ENCODE measurements around the gene KRT80. TPM values are rescaled to one million over a fixed set of nuclear protein-coding genes. Genes with fewer than 3 reads are reported as not detected.

The KRT80 gene
- total RNA-seq, 2 experiments from 2014 or later: not detected

DNA sequence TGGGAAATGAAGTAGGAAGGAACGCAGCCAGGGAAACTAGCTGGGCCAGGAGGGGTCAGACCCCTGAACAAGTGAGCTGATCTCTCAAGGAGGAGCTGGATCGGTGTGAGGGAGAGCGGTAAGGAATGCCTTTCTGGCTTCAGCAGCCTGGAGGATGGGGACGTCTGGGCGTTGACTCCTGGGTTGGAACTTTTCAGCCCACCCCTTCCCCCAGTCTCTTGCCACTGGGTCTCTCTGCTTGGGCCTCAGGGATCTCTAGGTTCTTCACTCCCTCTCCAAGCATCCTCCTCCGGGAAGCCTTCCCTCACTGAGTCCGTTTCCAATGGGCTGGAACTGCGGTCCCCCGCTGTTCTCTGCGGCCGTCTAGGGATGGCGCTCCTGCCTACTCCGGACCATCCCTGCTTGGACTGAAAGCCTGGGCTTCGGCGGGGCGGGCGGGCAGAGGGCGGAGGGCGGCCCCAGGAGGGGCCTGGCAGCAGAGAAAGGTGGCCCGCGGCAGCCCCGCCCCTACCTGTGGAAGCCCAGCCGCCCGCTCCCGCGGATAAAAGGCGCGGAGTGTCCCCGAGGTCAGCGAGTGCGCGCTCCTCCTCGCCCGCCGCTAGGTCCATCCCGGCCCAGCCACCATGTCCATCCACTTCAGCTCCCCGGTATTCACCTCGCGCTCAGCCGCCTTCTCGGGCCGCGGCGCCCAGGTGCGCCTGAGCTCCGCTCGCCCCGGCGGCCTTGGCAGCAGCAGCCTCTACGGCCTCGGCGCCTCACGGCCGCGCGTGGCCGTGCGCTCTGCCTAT, 41.1 kb upstream of the KRT80 start, which contains the start of gene KRT7:
Gene KRT7, plus strand, starts transcription at position 570 of the 788 bp plus-strand sequence. Its CDS starts 54 bp downstream, at position 624.
- Mint-ChIP-seq H3K9me3 (ENCODE audit: low read depth) (no peaks in the 10 kb centered on the region), H3K36me3 (no peaks in the 10 kb centered on the region), H3K4me3 (no peak within 1 kb of the TSS), H3K4me1 (no peaks in the 10 kb centered on the region), H3K27me3 (peaks cover 62% of the 10 kb centered on the region), H3K27ac (no peak within 1 kb of the TSS)
- CTCF ChIA-PET: no interaction called here
- no peak for DNase-seq
- no peak for ATAC-seq

DNA sequence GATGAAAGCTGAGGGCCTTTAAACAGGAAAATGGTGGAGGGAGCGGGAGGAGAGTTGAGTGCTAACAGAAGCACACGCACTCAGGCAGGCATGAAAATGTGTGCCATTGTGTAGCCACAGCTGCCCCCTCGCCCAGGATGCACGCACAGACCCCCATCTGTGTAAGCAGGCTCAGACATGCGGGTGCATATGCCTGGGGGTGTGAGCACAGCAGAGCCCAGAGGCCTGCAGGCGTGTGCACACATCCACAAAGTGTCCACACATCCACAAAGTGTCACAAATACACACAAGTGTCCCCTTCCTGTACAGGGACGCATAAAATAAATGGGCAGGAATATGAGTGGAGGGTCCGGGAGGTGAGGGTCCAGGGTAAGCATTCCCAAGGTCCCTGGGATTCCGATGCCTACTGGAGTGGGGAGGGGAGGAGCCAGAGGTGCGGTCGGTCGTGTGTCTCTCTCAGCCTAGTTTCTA, 40.4 kb upstream of the KRT80 start:
- H3K4me1 Mint-ChIP-seq: no peaks in the 10 kb centered on the region
- no peaks in the 10 kb centered on the region for H3K9me3 Mint-ChIP-seq (ENCODE audit: low read depth)
- H3K4me3 Mint-ChIP-seq: no peak overlapping the region
- H3K36me3 Mint-ChIP-seq: no peaks in the 10 kb centered on the region
- ATAC-seq (no peak), DNase-seq (no peak)
- no peak overlapping the region for H3K27ac Mint-ChIP-seq
- H3K27me3 Mint-ChIP-seq: peaks cover 66% of the 10 kb centered on the region
- CTCF ChIA-PET: no interaction called here

DNA sequence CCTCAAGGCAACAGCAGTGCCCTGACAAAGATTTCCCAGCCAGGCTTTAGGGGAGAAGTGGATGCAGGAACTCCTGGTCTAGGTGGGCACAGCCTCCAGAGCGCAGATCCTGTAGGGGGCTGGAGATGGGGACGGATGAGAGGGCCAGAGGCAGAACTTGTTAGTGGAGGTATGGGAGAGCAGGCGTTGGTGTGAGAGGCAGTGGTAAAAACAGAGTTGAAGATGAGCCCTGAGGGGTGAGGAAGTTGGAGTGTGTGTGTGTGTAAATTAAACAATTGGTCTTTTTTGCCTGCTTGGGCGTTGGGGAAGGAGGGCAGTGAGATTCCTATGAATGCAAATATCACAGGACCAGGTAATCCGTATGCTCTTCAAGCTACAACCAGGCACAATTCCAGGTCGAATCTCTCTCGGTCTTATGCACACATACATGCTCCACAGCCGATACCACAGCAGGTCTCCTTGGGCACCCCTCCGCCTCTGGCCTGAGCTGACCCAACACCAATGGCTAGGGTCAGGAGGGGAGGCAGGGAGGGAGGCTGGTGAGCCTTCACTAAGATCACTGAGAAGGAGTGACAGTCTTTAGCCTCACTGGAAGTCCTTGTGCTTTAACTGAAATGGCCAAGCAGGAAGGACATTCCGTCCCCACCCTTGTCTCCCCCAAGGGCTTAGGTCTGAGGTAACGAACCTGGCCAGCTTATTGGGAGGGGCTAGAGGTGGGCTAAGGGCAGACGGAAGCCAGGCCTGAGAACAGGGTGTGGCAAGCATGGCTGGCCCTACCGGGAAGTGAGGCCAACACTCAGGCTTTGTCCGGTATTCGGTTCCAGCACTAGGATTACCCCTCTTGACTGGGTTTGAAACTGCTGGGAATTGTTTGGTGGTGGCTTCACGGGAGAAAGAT, 39.7 kb upstream of the KRT80 start:
- ATAC-seq: no peak
- H3K27ac Mint-ChIP-seq: no peak overlapping the region
- no peaks in the 10 kb centered on the region for H3K36me3 Mint-ChIP-seq
- DNase-seq: no peak
- H3K27me3 Mint-ChIP-seq: peaks cover 73% of the 10 kb centered on the region
- no peaks in the 10 kb centered on the region for H3K4me1 Mint-ChIP-seq
- no peaks in the 10 kb centered on the region for H3K9me3 Mint-ChIP-seq (ENCODE audit: low read depth)
- no peak overlapping the region for H3K4me3 Mint-ChIP-seq
- CTCF ChIA-PET: no interaction called here

DNA sequence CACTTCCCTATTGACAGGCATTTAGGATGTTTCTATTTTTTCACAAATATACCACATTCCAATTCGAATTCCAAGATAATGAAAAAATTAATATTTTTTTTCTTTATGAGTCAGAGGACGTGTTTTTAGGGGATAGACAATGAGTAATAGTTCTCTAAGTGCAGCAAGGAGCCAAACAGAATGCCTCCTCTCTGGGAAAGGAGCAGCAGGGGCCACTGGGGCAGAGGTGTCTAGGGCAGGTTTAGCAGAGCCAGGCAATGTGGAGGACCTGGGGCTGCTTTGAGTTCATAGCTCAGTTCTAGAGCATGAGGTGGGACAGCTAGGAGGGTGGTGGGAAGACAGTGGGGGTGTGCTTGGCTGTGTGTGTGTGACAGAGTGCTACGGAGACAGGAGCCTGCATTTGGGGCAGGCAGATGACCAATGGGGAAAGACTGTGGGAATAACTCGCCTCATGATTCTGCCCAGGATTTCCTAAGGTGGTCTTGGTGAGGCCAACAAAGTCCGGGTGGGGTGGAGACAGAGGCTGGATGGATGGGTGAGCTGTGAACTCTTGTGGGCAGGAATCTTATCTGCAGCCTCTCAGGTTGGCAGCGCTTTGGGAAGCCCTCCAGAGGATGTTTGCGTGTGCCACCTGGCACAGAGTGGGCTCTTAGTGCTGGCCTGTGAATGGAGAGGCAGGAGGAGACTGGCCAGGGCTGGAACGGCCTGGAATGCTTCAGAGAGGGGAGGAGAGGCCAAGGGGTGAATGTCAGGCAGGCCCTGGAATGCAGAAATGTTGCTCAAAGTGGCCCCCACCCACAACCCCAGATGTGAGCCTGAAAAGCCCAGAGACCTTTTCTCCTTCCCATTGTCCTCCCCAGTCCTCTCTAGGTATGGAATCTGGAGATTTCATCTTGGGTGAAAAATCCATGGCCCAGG, 38.8 kb upstream of the KRT80 start:
- DNase-seq (no peak), ATAC-seq (no peak)
- H3K4me1 Mint-ChIP-seq: no peaks in the 10 kb centered on the region
- H3K36me3 Mint-ChIP-seq: no peaks in the 10 kb centered on the region
- H3K4me3 Mint-ChIP-seq: no peak overlapping the region
- H3K27ac Mint-ChIP-seq: no peak overlapping the region
- CTCF ChIA-PET: interaction anchor here (0.8 to 1.2 kb wide), 3 partner anchors 48 to 97 kb away, joined by 3 to 4 read pairs (median 3); no protein-coding TSS in a partner anchor
- no peaks in the 10 kb centered on the region for H3K9me3 Mint-ChIP-seq (ENCODE audit: low read depth)
- H3K27me3 Mint-ChIP-seq: peaks cover 78% of the 10 kb centered on the region

DNA sequence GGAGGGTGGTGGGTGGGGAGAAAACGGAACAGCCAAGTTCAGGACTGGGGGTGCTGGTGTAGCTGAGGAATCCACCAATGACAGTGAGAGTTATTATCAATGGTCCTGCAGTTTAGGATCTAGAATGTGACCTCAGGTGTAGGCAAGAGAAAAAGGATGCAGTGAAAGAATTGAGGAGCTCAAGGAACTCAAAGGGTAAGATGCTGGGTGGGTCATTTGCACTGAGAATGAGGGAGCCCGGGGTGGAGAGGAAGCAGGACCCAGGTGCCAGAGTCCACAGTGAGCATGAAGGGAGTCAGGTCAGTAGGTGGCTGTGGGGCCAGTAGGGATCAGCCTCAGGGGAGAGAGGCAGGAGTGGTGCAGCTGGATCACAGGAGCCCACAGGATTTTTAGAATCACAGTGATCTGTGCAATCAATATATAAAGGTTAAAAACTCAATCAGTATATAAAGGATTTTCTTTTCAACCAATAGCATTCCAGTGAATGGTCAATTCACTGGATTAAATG, 38.1 kb upstream of the KRT80 start:
- DNase-seq: no peak
- Mint-ChIP-seq H3K4me3 (no peak overlapping the region), H3K36me3 (no peaks in the 10 kb centered on the region), H3K27me3 (peaks cover 80% of the 10 kb centered on the region), H3K9me3 (ENCODE audit: low read depth) (no peaks in the 10 kb centered on the region), H3K4me1 (no peaks in the 10 kb centered on the region), H3K27ac (no peak overlapping the region)
- ATAC-seq: no peak
- CTCF ChIA-PET: interaction anchor here (0.8 to 1.2 kb wide), 3 partner anchors 48 to 98 kb away, joined by 3 to 4 read pairs (median 3); no protein-coding TSS in a partner anchor

DNA sequence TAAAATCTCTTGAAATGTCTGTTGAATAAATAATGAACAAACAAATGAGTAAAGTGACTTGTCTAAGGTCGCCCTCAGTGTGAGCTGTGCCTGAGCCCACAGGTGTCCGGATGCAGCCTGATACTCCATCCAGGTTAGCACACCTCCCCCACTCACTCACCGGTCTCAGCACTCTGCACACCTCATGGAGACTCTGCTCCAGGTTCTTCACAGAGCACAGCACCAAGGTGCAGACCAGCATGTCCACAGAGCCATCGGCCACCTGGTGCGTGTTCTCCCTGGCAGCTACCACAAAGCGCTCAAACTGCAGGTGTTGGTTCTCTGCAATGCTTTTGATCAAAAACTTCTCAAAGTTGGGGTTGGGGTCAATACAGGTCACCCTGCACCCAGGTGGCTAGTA, 37.1 kb upstream of the KRT80 start:
- Mint-ChIP-seq H3K27me3 (peaks cover 82% of the 10 kb centered on the region), H3K4me3 (no peak overlapping the region), H3K4me1 (no peaks in the 10 kb centered on the region), H3K27ac (no peak overlapping the region), H3K36me3 (no peaks in the 10 kb centered on the region), H3K9me3 (ENCODE audit: low read depth) (no peaks in the 10 kb centered on the region)
- CTCF ChIA-PET: interaction anchor here (1.2 kb wide), 2 partner anchors 58 to 99 kb away, joined by 3 to 4 read pairs; no protein-coding TSS in a partner anchor
- ATAC-seq (no peak), DNase-seq (no peak)

DNA sequence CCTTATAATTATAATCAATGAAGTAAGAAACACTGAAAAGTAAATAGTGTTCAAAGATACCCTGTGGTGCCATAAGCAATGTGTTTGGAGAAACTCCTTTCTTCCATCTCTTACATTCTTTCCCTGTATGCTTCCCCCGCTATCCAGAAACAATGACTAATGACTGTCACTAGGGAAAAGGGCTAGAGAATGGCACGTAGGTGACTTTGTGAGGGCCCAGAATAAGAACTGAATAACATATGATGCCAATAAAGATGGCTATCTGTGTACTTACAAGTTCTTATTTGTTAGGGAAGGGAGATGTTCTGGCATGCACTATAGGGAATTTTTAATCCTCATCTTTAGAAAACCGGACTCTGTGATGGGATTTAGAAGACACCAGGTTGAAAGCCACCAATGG, 36.6 kb upstream of the KRT80 start:
- H3K4me3 Mint-ChIP-seq: no peak overlapping the region
- H3K27me3 Mint-ChIP-seq: peaks cover 82% of the 10 kb centered on the region
- H3K27ac Mint-ChIP-seq: no peak overlapping the region
- ATAC-seq (no peak), DNase-seq (no peak)
- CTCF ChIA-PET: no interaction called here
- no peaks in the 10 kb centered on the region for H3K4me1 Mint-ChIP-seq
- no peaks in the 10 kb centered on the region for H3K9me3 Mint-ChIP-seq (ENCODE audit: low read depth)
- no peaks in the 10 kb centered on the region for H3K36me3 Mint-ChIP-seq

DNA sequence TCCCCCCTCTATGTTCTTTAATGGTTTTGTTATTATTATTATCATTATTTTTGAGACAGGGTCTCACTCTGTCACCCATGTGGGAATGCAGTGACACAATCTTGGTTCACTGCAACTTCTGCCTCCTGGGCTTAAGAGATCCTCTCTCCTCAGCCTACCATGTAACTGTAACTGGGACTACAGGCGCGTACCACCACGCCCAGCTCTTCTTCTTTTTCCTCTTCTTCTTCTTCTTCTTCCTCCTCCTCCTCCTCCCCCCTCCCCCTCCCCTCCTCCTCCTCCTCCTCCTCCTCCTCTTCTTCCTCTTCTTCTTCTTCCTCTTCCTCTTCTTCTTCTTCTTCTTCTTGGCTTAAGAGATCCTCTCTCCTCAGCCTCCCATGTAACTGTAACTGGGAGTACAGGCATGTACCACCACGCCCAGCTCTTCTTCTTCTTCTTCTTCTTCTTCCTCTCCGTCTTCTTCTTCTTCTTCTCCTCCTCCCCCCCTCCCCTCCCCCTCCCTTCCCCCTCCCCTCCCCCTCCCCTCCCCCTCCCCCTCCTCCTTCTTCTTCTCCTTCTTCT, 35.9 kb upstream of the KRT80 start:
- H3K27me3 Mint-ChIP-seq: peaks cover 85% of the 10 kb centered on the region
- DNase-seq (no peak), ATAC-seq (no peak)
- no peak overlapping the region for H3K4me3 Mint-ChIP-seq
- H3K36me3 Mint-ChIP-seq: no peaks in the 10 kb centered on the region
- no peaks in the 10 kb centered on the region for H3K4me1 Mint-ChIP-seq
- H3K9me3 Mint-ChIP-seq (ENCODE audit: low read depth): no peaks in the 10 kb centered on the region
- no peak overlapping the region for H3K27ac Mint-ChIP-seq
- CTCF ChIA-PET: interaction anchor here (0.8 to 1.5 kb wide), 3 partner anchors 12 to 131 kb away, joined by 3 to 4 read pairs (median 3); no protein-coding TSS in a partner anchor

DNA sequence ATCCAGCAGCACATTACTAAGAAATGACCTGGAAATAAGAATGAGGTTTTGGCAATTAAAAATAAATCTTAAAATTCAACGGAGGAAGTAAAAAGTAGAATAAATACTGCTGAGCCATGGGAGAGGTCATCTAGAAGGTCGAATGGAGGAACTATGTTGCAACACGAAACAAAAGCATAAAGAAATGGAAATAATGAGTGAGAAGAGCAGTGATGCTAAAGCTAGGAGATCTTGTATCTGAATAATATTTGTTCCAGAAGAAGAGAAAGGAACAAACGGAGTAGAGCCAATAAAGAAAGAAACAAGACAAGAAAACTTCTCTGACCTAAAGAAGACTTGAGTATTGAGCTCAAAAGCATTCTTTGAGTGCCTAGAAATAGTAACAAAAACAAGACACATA, 34.6 kb upstream of the KRT80 start:
- CTCF ChIA-PET: interaction anchor here (1.1 to 1.5 kb wide), 2 partner anchors 13 to 85 kb away, joined by 3 read pairs; no protein-coding TSS in a partner anchor
- Mint-ChIP-seq H3K4me1 (peaks cover 7% of the 10 kb centered on the region), H3K36me3 (no peaks in the 10 kb centered on the region), H3K27ac (no peak overlapping the region), H3K4me3 (no peak overlapping the region), H3K9me3 (ENCODE audit: low read depth) (no peaks in the 10 kb centered on the region), H3K27me3 (peaks cover 83% of the 10 kb centered on the region)
- DNase-seq (no peak), ATAC-seq (no peak)

DNA sequence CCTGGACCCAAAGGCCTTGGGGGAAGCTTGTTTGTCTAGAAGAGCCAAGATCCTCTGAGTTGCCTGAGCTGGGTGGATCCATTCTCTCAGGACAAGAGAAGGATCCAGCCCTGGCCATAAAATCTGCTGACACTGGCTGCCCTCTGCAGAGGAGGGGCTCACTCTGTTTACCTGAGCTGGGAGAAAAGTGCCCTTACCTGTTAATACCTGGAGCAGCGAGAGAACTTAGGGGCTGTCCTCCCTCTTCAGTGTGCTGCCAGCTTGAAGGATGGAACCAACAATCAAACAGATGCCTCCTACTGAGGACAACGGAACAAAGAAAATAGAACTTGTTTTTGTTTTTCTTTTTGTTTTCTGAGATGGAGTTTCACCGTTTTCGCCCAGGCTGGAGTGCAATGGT, 33.9 kb upstream of the KRT80 start:
- DNase-seq (no peak), ATAC-seq (no peak)
- CTCF ChIA-PET: interaction anchor here (0.7 to 2.4 kb wide), 3 partner anchors 11 to 69 kb away, joined by 3 to 12 read pairs (median 4); no protein-coding TSS in a partner anchor
- peaks cover 84% of the 10 kb centered on the region for H3K27me3 Mint-ChIP-seq
- peaks cover 8% of the 10 kb centered on the region for H3K4me1 Mint-ChIP-seq
- H3K27ac Mint-ChIP-seq: no peak overlapping the region
- no peak overlapping the region for H3K4me3 Mint-ChIP-seq
- H3K9me3 Mint-ChIP-seq (ENCODE audit: low read depth): no peaks in the 10 kb centered on the region
- H3K36me3 Mint-ChIP-seq: no peaks in the 10 kb centered on the region

DNA sequence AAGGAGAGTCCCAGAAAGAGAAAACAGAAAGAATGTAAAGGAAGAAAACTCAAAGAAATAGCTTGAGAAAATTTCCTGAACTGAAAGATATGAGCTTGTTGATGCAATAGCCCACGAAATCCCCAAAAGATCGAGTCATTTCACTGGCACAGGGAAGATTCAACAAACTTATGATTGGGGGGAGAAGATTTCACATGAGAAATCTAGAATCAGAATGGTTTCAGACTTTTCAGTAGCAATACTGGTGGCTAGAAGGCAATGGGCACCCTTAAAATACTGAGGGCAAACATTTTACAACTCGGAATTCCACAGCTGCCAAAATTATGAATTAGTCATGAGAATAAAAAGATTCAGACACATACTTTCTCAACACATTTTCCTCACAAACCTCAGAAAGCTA, 32.3 kb upstream of the KRT80 start:
- H3K4me3 Mint-ChIP-seq: no peak overlapping the region
- H3K36me3 Mint-ChIP-seq: no peaks in the 10 kb centered on the region
- DNase-seq (no peak), ATAC-seq (no peak)
- peaks cover 82% of the 10 kb centered on the region for H3K27me3 Mint-ChIP-seq
- H3K4me1 Mint-ChIP-seq: peaks cover 8% of the 10 kb centered on the region
- CTCF ChIA-PET: interaction anchor here (0.8 to 2.4 kb wide), 3 partner anchors 11 to 199 kb away, joined by 3 to 12 read pairs (median 4); no protein-coding TSS in a partner anchor
- no peak overlapping the region for H3K27ac Mint-ChIP-seq
- H3K9me3 Mint-ChIP-seq (ENCODE audit: low read depth): no peaks in the 10 kb centered on the region

DNA sequence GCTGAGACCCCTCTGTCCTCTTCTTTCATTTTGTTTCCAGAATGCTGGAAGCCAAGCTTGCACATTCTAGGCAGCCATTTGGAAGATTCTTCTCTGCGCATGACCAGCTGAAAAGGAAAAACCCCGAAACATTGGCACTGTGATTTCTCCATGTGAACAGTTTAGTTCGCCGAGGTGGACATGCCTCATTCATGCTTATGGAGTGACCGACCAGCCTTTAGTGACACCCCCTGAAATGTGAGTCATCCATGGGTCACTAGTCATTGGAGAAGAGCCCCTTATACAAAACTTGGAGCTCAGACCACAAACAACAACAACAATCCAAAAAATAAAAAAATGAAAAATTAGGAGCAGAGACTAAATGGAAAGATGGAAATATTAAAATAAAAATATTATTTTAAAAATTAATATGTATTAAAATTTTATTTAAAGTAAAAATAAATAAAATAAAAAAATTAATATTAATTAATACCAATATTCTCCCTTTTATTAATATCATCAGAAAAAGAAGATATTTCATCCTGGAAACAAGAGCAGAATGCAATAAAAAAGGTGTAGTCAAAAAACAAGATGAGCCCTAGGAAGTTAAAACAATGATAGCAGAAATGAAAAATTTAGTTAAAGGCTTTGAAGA, 31.7 kb upstream of the KRT80 start:
- H3K27me3 Mint-ChIP-seq: peaks cover 79% of the 10 kb centered on the region

More for the DNA sequence above, 31.7 kb upstream of the KRT80 start:
- Mint-ChIP-seq H3K9me3 (ENCODE audit: low read depth) (no peaks in the 10 kb centered on the region), H3K36me3 (no peaks in the 10 kb centered on the region), H3K4me3 (no peak overlapping the region), H3K4me1 (peaks cover 8% of the 10 kb centered on the region), H3K27ac (no peak overlapping the region)
- DNase-seq: no peak
- ATAC-seq: no peak
- CTCF ChIA-PET: interaction anchor here (0.8 to 2.4 kb wide), 3 partner anchors 10 to 198 kb away, joined by 3 to 12 read pairs (median 4); no protein-coding TSS in a partner anchor
